Measurements from ENCODE around the gene KNOP1.

Gene KNOP1

DNA sequence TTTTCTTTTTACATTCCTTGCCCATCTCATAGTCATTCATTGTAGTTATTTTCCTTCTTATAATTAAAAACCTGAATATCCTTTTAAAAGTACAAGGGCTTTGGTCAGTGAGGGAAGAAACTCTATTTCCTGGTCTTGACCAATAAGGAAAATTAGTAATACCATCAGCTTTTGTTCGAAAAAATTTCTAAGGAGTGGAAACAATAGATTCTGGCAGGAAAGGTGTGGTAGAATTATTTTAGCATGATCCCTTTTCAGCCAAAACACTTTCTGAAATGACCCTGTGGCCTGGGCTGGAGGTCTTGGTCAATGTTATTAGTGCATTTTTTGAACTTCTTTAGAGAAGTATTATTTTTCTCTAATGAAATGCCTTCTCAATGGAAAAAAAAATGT, 36.6 kb upstream of the KNOP1 start:
- Histone ChIP-seq H3K27ac (ENCODE audit: low read depth, low read length) (no peak overlapping the region), H3K36me3 (ENCODE audit: control insufficient read depth, insufficient read depth, low read length) (no peaks in the 10 kb centered on the region), H3K9me3 (ENCODE audit: control insufficient read depth, insufficient read depth, low read depth, low read length) (no peaks in the 10 kb centered on the region), H3K27me3 (ENCODE audit: control insufficient read depth, insufficient read depth, low read length) (no peaks in the 10 kb centered on the region), H3K4me3 (ENCODE audit: low read depth, low read length) (no peak overlapping the region), H3K4me1 (ENCODE audit: control insufficient read depth, insufficient read depth, low read length) (no peaks in the 10 kb centered on the region), H3K9ac (ENCODE audit: low read length) (no peak overlapping the region)

DNA sequence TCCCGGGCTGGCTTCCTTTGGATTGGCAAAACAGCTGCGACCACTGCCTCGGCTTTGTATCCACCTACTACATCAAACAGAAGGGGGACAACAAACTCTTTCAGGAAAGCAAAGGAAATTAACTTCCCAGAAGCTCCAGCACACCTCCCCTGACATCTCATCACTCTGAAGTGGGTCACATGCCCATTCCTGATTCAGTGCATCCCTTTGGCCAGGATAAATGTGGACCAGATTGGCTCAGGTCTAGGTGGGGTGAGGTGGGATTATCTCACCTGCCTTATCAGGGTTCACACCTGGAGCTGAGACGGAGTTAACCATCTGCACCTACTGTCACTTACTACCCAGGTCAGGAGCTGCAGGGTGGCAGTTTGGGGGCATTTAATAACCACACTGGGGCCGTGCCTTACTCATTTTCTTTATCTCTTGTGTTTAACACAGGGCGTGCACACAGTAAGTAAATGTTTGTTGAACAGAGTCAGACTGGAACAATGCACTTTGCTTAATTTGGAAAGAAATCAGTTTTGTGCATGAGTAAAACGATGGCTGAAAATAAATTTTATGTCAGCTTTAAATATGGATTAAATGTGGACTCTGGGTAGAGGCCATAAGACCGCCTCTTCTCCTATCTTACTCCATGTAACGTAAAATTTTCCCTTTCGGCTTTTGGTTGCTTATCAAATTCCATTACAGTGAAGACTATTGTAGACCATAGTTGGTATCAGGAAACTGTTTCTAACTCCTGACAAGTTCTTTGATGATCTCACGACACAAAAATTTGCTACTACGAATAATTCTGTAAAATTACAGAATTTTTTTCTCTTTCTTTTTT, 36.0 kb upstream of the KNOP1 start:
- Histone ChIP-seq H3K4me1 (ENCODE audit: control insufficient read depth, insufficient read depth, low read length) (no peaks in the 10 kb centered on the region), H3K36me3 (ENCODE audit: control insufficient read depth, insufficient read depth, low read length) (no peaks in the 10 kb centered on the region), H3K27ac (ENCODE audit: low read depth, low read length) (no peak overlapping the region)

DNA sequence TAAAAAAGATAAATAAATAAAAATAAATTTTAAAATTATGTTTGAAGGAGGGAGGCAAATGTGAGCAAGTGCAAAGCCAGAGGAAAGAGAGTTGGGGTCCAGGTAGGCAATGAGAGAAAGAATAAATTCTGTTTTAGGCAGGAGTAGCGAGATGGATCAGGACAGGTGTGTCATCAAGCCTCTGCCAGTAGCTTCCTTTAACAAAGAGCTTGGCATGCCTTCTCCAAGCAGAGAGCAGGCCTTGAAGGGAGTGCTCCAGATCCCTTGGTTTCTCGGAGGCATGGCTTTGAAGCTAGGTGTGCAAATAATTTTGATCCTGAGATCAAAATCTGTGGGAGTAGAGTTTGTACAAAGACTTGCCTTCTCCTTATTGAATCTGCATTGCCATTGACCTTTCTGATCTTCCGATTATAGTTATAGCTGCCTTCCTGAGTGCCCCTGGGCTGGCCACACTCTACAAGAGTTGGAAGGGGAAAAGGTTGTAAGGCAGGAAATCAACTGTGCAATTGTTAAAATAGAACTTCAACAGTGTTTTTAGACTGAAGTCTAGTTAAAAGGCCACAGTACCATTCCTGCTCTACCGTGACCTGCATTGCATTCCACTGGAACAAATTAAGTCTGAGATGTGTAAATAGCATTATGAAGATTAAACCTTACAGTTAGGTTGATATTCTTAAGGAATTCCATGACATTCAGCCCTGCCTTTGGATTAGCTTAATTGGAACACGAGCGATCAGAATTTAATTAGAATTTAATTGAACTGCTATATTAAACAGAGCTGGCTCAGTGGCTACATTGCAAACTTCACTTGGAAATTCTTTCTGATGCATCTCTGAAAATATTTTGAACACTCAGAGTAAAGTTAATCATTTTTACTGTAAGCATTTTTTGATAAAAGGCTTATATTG, 33.7 kb upstream of the KNOP1 start:
- Histone ChIP-seq H3K36me3 (ENCODE audit: control insufficient read depth, insufficient read depth, low read length) (no peaks in the 10 kb centered on the region), H3K9ac (ENCODE audit: low read length) (no peak overlapping the region), H3K4me1 (ENCODE audit: control insufficient read depth, insufficient read depth, low read length) (no peaks in the 10 kb centered on the region), H3K27ac (ENCODE audit: low read depth, low read length) (no peak overlapping the region), H3K9me3 (ENCODE audit: control insufficient read depth, insufficient read depth, low read depth, low read length) (no peaks in the 10 kb centered on the region), H3K27me3 (ENCODE audit: control insufficient read depth, insufficient read depth, low read length) (no peaks in the 10 kb centered on the region), H3K4me3 (ENCODE audit: low read depth, low read length) (no peak overlapping the region)

More for the DNA sequence above, 36.0 kb upstream of the KNOP1 start:
- Histone ChIP-seq H3K4me3 (ENCODE audit: low read depth, low read length) (no peak overlapping the region), H3K9me3 (ENCODE audit: control insufficient read depth, insufficient read depth, low read depth, low read length) (no peaks in the 10 kb centered on the region), H3K27me3 (ENCODE audit: control insufficient read depth, insufficient read depth, low read length) (no peaks in the 10 kb centered on the region), H3K9ac (ENCODE audit: low read length) (no peak overlapping the region)

DNA sequence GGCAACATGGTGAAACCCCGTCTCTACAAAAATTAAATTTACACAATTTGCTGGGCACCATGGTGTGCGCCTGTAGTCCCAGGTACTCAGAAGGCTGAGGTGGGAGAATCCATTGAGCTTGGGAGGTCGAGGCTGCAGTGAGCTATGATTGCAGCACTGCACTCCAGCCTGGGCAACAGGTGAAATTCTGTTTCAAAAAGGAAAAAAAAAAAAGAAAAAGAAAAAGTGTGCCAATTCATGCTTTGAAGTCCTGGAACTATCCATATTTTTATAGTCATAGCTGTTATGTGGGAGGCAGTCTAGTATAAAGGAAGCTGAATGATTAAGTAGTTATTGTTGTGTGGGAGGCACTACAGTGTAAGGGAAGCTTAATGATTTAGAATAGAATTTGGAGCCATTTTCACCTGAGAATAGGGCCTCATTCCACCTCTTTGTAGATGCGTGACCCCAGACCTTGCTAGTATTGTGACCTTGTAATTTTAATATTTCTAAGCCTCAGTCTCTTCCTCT, 31.6 kb upstream of the KNOP1 start:
- no peak overlapping the region for H3K27ac ChIP-seq (ENCODE audit: low read depth, low read length)
- H3K36me3 ChIP-seq (ENCODE audit: control insufficient read depth, insufficient read depth, low read length): no peaks in the 10 kb centered on the region
- no peak overlapping the region for H3K4me3 ChIP-seq (ENCODE audit: low read depth, low read length)
- H3K9me3 ChIP-seq (ENCODE audit: control insufficient read depth, insufficient read depth, low read depth, low read length): no peaks in the 10 kb centered on the region
- no peaks in the 10 kb centered on the region; the same call in 1 of the 2 replicates for H3K4me1 ChIP-seq (ENCODE audit: control insufficient read depth, insufficient read depth, low read length)
- H3K9ac ChIP-seq (ENCODE audit: low read length): no peak overlapping the region
- H3K27me3 ChIP-seq (ENCODE audit: control insufficient read depth, insufficient read depth, low read length): no peaks in the 10 kb centered on the region

DNA sequence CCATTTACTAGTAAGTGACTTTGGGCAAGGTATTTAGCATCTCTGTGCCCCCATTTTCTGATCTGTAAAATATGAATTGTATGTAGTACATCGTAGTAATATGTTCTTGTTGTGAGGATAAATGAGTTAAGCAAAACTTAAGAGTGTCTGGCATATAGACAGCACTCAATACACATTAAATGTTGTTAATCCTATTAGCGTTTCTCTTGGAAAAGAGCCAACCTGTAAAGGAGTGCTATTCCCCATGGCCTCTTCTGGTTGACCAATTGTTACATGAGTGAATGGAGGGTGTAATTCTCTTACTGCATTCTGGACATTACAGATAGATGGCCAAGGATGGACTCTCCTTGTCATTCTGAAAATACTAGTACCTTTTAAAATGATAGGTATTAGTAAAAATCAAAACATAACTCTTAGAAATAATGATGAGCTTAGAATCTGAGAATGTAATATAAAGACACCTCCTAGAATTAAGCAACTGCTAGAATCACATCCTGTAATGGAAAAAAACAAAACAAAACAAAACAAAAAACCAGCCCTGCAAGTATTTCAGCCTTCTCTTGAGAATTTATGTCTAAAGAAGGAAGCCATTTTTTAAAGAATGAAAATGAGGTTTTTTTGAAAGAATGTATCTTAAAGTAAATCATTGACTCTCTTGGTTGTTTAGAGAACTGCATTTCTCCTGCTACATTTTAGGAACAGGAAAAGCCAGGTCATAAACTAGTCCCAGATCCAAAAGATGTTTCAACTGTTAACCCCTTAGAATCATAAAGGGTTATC, 30.6 kb upstream of the KNOP1 start:
- Histone ChIP-seq H3K4me1 (ENCODE audit: control insufficient read depth, insufficient read depth, low read length) (no peaks in the 10 kb centered on the region; the same call in 1 of the 2 replicates), H3K27me3 (ENCODE audit: control insufficient read depth, insufficient read depth, low read length) (no peaks in the 10 kb centered on the region), H3K4me3 (ENCODE audit: low read depth, low read length) (no peak overlapping the region), H3K27ac (ENCODE audit: low read depth, low read length) (no peak overlapping the region), H3K9me3 (ENCODE audit: control insufficient read depth, insufficient read depth, low read depth, low read length) (no peaks in the 10 kb centered on the region), H3K36me3 (ENCODE audit: control insufficient read depth, insufficient read depth, low read length) (no peaks in the 10 kb centered on the region), H3K9ac (ENCODE audit: low read length) (no peak overlapping the region)

DNA sequence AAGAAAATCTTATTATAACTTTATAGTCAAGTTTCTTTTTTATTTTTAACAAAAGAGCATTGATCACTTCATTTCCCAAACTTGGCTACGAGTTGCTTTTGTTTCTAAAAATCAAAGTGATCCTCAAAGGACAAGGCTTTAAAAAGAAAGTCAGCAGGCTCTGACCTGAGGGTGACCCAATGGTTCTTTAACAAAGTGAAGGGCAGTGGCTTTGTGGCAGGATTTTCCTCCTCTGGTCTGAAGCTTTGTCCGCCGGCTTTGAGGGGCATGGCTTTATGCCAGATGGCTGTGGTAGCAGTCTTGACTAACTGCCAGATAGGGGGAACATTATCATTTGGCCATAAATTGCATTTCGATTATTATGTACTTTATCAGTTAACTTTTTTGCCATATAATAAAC, 28.5 kb upstream of the KNOP1 start:
- H3K4me1 ChIP-seq (ENCODE audit: control insufficient read depth, insufficient read depth, low read length): no peaks in the 10 kb centered on the region; the same call in 1 of the 2 replicates
- no peak overlapping the region for H3K9ac ChIP-seq (ENCODE audit: low read length)

DNA sequence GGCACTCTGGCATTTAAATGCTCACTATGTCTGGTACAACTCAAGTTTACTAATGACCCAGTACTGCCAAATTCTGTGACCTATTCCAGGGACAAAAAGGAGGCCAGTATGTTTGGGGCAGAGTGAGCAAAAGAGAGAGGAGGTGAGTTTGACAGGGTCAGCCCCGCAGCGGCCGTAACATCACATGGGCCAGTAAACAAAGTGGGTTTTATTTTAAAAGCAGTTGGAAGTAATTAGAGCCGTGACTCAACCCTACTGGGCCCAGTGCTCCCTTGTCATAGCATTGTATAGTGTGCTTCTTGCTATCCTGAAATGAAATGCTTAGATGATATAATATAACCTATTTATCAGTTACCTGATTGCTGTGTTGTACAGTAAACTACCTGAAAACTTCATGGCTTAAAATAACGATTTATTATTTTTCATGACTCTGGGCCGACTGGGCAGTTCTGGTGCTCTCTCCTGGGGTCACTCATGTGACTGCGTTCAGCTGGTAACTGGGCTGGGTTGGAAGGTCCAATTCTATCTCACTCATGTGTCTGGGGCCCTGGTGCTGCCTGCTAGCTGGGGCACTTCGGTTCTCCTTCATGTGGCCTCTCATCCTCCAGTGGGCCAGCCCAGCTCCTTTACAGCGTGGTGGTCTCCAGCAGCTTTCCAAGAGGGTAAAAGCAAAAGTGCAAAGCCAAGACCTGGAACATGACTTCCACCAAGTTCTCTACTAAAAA, 27.4 kb upstream of the KNOP1 start:
- Histone ChIP-seq H3K36me3 (ENCODE audit: control insufficient read depth, insufficient read depth, low read length) (no peaks in the 10 kb centered on the region), H3K27me3 (ENCODE audit: control insufficient read depth, insufficient read depth, low read length) (no peaks in the 10 kb centered on the region), H3K4me1 (ENCODE audit: control insufficient read depth, insufficient read depth, low read length) (no peaks in the 10 kb centered on the region; the same call in 1 of the 2 replicates), H3K4me3 (ENCODE audit: low read depth, low read length) (no peak overlapping the region), H3K9me3 (ENCODE audit: control insufficient read depth, insufficient read depth, low read depth, low read length) (no peaks in the 10 kb centered on the region), H3K27ac (ENCODE audit: low read depth, low read length) (no peak overlapping the region), H3K9ac (ENCODE audit: low read length) (no peak overlapping the region)

More for the DNA sequence above, 28.5 kb upstream of the KNOP1 start:
- Histone ChIP-seq H3K36me3 (ENCODE audit: control insufficient read depth, insufficient read depth, low read length) (no peaks in the 10 kb centered on the region), H3K27me3 (ENCODE audit: control insufficient read depth, insufficient read depth, low read length) (no peaks in the 10 kb centered on the region), H3K27ac (ENCODE audit: low read depth, low read length) (no peak overlapping the region), H3K9me3 (ENCODE audit: control insufficient read depth, insufficient read depth, low read depth, low read length) (no peaks in the 10 kb centered on the region), H3K4me3 (ENCODE audit: low read depth, low read length) (no peak overlapping the region)

DNA sequence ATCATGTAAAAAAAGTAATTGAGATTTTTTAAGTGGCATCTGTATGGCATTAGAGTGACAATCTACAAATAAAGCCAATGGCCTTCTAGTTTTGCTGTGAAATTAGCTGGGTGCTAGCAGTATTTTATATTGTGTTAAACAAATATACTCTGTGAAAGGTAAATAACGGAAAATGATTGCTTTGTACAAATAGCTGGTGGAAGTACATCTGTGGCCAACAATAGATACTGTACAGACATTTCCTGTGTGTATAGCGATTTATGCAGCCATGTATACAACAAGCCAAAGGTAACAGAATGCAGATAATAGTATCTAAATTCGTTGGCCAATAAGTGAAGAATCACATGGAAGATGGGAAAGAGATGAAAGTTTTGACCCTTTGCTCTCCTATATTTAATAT, 26.6 kb upstream of the KNOP1 start:
- Histone ChIP-seq H3K4me3 (ENCODE audit: low read depth, low read length) (no peak overlapping the region), H3K27me3 (ENCODE audit: control insufficient read depth, insufficient read depth, low read length) (no peaks in the 10 kb centered on the region), H3K27ac (ENCODE audit: low read depth, low read length) (no peak overlapping the region), H3K9ac (ENCODE audit: low read length) (no peak overlapping the region), H3K36me3 (ENCODE audit: control insufficient read depth, insufficient read depth, low read length) (no peaks in the 10 kb centered on the region), H3K9me3 (ENCODE audit: control insufficient read depth, insufficient read depth, low read depth, low read length) (no peaks in the 10 kb centered on the region), H3K4me1 (ENCODE audit: control insufficient read depth, insufficient read depth, low read length) (no peaks in the 10 kb centered on the region; the same call in 1 of the 2 replicates)

DNA sequence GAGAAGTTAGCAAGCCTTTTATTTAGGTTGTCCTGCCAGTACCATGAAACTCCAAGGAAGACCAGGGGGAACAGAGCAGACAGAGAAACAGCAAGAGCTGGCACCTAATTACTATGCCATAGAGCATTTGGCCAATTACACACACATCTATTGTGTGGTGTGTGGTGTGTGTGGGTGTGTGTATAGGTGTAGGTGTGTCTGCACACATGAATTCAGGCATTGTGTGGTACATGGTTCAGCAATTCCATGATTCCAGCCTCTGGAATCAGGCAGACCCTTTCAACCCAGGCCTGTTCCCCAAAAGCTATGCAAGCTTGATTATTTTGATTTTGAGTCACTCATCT, 25.8 kb upstream of the KNOP1 start:
- no peaks in the 10 kb centered on the region; the same call in 1 of the 2 replicates for H3K4me1 ChIP-seq (ENCODE audit: control insufficient read depth, insufficient read depth, low read length)
- H3K27me3 ChIP-seq (ENCODE audit: control insufficient read depth, insufficient read depth, low read length): no peaks in the 10 kb centered on the region
- no peaks in the 10 kb centered on the region for H3K9me3 ChIP-seq (ENCODE audit: control insufficient read depth, insufficient read depth, low read depth, low read length)
- H3K9ac ChIP-seq (ENCODE audit: low read length): no peak overlapping the region
- H3K27ac ChIP-seq (ENCODE audit: low read depth, low read length): no peak overlapping the region
- H3K36me3 ChIP-seq (ENCODE audit: control insufficient read depth, insufficient read depth, low read length): no peaks in the 10 kb centered on the region
- H3K4me3 ChIP-seq (ENCODE audit: low read depth, low read length): no peak overlapping the region

DNA sequence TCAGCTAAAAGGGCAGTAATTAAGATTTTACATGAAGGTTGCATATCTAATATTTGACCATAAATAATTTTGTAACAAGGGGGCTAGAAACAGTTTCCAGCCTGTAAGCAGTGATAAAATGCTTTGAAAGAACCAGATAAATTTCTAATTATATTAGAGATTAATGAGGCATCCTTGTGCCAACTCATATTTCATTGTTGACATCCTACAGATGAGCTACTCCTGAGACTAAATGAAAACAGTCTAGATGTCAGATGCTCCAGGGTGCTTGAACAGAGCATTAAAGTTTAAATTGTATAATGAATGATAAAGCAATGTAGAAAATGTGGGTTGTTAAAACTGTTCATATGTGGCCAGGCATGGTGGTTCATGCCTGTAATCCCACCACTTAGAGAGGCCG, 23.3 kb upstream of the KNOP1 start:
- Histone ChIP-seq H3K9ac (ENCODE audit: low read length) (no peak overlapping the region), H3K27me3 (ENCODE audit: control insufficient read depth, insufficient read depth, low read length) (no peaks in the 10 kb centered on the region), H3K36me3 (ENCODE audit: control insufficient read depth, insufficient read depth, low read length) (0 out of 2 replicates have a peak, but pooled peaks cover 2% of the 10 kb centered on the region), H3K9me3 (ENCODE audit: control insufficient read depth, insufficient read depth, low read depth, low read length) (no peaks in the 10 kb centered on the region), H3K4me1 (ENCODE audit: control insufficient read depth, insufficient read depth, low read length) (no peaks in the 10 kb centered on the region; the same call in 1 of the 2 replicates), H3K4me3 (ENCODE audit: low read depth, low read length) (no peak overlapping the region), H3K27ac (ENCODE audit: low read depth, low read length) (no peak overlapping the region)
